Stromal cell of bone marrow (primary cell): ENCODE data around the gene BMP6.

Source experiments
- DNase-seq: peaks from one replicate; pipeline ENCODE4 v3.0.0-alpha.2; 2012; ENCODE audit warnings: low read depth

BMP6 gene

GRCh38 chr6:7747901-7748504, 22.1 kb downstream of the BMP6 start:
- no peak for DNase-seq

GRCh38 chr6:7749478-7749877, 23.6 kb downstream of the BMP6 start:
- no peak for DNase-seq

DNA sequence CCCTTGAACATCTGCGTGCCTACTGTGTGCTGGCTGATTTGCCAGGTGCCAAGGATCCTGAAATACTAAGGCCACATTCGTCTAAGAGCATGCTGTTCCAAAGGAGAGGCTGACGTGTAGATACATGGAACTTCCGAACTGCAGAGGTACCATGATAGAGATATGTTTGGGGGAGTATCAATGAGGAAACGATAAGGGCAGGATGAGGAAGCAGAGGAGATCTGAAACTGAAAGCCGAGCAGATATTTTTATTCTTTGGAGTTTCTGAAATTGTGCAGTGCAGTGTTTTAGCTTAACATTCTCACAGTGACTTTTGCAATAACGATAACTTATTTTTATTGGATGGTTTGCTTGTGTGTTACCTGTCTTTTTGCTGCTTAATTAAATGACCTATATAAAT, 24.3 kb downstream of the BMP6 start:
- no peak for DNase-seq

DNA sequence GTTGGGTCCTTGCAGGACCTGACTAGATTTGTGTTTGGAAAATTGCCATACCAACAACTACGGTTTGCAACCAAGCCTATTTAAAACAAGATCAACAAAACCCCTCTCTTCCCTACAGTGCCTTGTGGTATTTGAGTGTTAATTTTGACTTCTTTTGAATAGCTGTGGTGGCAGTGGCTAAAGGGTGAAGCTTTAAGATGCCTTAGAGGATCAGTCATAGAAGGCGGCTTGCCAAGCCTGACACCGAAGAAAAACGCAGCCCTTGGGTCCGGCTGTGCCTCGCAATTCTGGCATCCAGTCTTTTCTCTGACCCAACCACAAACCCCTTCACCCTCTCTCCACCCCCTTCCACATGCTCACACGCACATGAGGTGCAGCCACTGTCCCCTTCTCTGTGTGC, 32.6 kb downstream of the BMP6 start:
- DNase-seq, result peak; percentile 88

DNA sequence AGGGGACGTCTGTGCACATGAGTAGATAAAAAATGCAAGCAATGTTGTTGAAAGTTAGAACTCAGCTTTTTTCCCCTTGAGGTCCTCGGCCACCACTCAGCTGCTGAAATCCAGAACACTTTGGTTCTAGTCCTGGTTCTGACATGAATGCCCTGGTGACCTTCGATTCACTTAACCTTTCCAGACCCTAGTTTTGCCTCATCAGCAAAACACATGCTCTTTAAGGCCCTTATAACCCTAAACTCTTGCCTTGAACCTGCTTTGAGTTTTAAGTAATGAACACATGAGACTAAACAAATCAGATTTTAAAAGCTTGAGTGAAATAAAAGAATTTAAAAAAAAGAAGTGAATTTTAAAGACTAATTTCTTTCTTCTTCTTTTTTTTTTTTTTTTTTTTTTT, 33.4 kb downstream of the BMP6 start:
- no peak for DNase-seq

DNA sequence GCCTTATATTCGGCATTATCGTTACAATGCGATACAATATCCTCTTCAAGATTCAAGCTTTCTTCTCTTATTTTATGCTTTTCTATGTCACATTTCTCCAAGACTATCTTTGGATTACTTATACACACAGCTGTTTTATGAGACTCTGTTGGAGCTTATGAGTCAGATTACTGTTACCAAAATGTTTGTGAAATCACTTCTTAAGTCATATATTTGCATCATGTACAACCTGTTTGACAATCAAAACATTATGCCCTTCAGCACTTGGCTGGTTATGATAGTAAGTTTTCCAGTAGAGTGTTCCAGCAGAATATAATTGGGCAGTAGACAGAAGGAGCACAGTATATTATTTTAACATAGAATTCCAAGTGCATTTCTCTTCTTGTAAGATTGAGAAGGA, 35.2 kb downstream of the BMP6 start:
- DNase-seq, result peak; percentile 58

DNA sequence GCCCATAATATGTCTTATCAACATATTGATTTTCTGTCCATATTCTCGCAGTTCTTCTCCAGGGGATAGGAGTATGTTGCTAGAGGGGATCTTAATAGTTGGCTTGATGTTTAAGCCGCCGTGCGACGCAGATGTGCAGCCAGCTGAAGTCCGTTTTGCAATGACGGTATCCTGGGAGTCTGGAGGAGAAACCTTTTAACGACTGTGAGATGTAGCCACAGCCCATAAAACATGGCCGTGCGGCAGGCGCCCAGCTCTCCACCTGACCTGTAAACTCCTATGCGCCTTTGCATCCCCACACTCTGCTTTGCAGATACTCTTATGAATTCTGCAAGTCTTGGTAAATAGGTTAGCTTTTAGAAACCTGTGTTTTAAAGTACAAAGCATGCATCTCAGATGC, 36.9 kb downstream of the BMP6 start:
- DNase-seq, result no peak

DNA sequence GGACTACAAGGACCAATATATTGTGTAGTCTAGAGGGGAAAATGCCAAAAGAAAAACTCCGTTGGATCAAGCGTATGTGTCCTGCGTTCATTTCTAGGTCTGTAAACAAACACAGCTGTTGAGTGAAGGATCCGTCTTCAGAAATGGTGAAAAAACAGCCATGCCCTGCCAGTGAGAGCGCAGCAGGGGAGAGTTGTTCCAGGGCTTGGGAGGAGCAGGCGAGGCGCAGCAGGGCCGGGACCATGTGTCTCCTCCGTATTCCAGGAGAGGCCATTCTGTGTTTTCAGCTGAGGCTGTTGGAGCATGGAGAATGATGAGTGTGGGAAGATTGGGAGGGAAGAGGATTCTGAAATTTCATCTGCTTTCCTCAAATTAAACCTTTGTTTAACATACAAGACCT, 38.0 kb downstream of the BMP6 start:
- DNase-seq, result no peak

GRCh38 chr6:7765575-7766325, 39.9 kb downstream of the BMP6 start:
- no peak for DNase-seq

GRCh38 chr6:7769702-7770101, 43.8 kb downstream of the BMP6 start:
- no peak for DNase-seq

- no peak for DNase-seq
Measured at GRCh38 chr6:7770111-7770510, 44.2 kb downstream of the BMP6 start.

- DNase-seq, result no peak
Measured at GRCh38 chr6:7770601-7771000, 44.7 kb downstream of the BMP6 start.

DNA sequence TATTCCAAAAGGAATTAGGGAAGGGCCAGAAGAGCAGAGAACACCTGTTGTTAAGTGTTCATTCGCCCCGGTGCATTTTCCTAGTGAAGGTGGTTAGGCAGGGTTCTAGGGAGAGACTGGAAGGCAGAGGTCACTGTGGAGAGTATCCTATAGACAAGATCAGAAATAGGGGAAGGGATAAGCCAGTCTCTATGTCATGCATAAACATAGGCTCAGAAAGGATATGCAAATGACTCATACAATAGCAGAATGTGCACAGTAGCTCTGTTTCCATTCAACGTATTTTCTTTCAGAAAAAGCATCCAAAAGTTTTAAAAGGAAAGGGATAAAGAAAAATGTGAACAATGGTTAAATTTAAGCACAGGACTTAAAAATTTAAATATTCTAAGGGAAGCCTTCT, 47.4 kb downstream of the BMP6 start:
- DNase-seq, result no peak

- DNase-seq, result no peak
Measured at GRCh38 chr6:7773914-7774313, 48.0 kb downstream of the BMP6 start.

DNA sequence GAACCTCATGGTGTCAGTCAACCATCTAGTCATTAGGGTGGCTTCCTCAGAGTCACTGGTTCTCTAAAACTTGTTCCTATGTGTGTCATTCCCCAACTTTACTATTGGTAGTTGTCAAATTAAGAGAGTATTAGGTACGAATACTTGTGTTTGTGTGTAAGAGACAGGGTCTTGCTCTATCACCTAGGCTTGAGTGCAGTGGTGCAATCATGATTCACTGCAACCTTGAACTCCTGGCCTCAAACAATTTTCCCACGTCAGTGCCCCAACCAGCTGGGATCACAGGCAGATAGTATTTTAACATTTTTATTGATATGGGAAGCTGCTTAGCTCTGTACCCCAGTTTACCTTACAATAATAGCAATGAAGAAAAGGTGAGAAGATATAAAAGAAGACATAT, 50.6 kb downstream of the BMP6 start:
- DNase-seq, result no peak

- DNase-seq, result no peak
Measured at GRCh38 chr6:7777074-7777473, 51.2 kb downstream of the BMP6 start.

DNA sequence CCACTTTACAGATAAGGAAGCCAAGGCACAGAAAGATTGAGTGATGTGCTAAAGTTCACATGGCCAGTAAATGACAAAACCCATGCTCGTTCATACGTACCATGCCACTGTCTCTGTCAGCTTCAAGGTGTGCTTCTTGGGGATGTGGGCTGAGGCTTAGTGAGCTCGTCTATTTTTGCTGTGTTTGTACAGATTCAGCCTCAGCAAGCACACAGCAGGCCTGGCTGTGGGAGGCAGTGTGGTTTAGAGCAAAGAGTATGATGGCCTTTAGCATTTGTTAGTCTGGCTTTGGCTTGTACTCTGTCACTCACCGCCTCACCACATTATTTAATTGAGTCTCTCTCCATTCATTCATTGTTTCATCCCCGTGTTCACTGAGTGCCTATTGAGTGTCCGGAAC, 55.3 kb downstream of the BMP6 start:
- no peak for DNase-seq

- DNase-seq, result no peak
Measured at GRCh38 chr6:7784248-7784647, 58.3 kb downstream of the BMP6 start.

GRCh38 chr6:7784706-7785105, 58.8 kb downstream of the BMP6 start:
- DNase-seq, result no peak

DNA sequence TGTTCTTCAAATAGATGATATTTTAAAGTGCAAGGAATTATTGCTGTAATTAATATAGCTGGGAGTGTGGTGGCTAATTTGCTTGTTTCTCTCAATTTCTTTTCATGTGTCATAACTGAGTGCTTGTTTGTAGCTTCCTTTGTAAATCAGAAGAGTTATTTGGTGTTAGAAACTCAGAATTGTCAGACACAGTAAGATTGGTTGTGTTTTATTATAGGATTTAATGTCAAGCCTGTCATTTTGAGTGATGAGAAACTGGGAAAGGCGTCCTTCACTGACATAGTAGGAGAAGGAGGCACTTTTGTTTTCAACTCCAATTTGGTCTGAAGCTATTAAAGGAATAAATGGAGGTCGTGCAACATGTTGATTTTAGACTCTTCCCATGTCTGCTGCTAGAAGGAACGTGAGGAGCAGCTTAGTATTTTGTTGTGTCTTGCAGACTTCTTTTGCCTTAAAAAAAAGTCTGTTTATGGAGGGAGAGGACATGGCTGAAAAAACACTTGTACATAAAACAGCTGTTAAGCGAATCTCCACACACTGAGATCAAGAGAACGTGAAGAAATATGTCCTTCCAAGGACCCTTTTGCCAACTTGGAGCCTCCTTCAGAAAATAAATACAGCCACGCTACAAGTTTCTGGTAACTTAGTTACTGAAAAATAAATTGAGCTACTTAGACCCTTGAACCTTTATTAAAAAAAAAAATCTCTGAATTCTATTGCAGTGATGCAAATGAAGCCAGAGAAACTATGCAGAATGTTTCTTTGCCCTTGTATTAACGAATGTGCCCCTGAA, 59.5 kb downstream of the BMP6 start:
- DNase-seq, result no peak

DNA sequence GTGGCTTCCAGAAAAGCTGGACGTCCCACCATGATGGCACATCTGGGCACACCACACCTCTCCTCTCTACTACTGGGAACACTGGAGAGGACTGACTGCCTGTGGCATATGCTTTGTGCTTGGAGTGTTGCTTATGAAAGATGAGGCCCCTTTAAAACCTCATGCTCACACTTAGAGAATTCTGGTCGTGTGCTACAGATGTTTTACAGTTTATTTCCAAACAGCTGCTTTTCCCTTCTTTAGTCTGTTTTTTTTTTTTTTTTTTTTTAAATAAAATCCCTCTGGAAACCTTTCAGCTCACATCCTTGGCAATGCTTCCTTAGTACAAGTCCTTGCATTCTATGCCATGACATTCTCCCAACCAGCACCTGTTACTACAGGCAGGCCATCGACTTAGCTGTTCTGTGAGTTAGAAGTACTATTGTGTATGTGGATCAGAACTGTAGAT, 60.3 kb downstream of the BMP6 start:
- no peak for DNase-seq

DNA sequence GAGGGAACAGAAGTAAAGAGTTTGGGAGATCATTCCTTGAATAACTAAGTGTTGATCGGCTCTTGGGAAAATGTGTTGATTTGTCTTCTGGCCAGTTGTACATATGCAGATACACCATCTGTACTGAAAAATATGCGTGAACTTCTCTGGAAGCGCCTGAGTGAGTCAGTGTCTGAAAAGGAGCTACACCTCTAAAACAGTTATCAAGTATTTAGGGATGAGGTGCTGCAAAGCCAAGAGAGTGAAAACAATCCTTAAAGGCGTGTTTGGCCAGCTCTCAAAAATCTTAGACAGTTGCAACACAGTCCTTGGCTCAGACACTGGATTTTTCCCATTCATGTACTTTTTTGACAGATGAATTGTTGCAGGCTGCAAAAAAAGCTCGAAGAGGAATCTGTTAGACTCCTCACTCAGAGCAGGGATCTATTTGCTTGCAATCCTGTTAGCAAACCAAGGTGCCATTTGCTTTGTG, 61.3 kb downstream of the BMP6 start:
- peak; percentile 55 for DNase-seq

GRCh38 chr6:7787731-7788130, 61.8 kb downstream of the BMP6 start:
- DNase-seq, result no peak
